GM23248 (cell line): ENCODE measurements around the gene ANKFN1.

Experiments used
- EZH2 ChIP-seq: fragments of 200-600 bp; sonication (generic); IDR thresholded peaks from 2 replicates; pipeline ENCODE4 v1.6.1; 2018; ENCODE audit warnings: antibody characterized with exemption, mild to moderate bottlenecking; ENCODE audit not compliant: insufficient read depth, poor library complexity, severe bottlenecking
- EZH2phosphoT487 ChIP-seq: fragments of 200-600 bp; sonication (generic); IDR thresholded peaks from 2 replicates; pipeline ENCODE4 v1.6.1; 2018; ENCODE audit warnings: antibody characterized with exemption, moderate library complexity, mild to moderate bottlenecking, low read depth; ENCODE audit not compliant: insufficient read depth

GRCh38 chr17:56543280-56543679 is 390.0 kb downstream of the ANKFN1 start:
- TF ChIP-seq EZH2 (no peak), EZH2phosphoT487 (no peak)
